Measurements from ENCODE around the gene UTP15.
A peak's percentile ranks its signal among the peaks of the same experiment; 100 is the strongest.

The UTP15 gene

GRCh38 chr5:73619606-73620333 is 54.2 kb downstream of the UTP15 start:
- H3K4me2 ChIP-seq = no peak overlapping the region
- H3K27ac ChIP-seq = no peak overlapping the region
- TF ChIP-seq Cebpa-rat (IDR thresholded peaks at IDR 0.05) = no peak
- H4K20me1 ChIP-seq = no peaks in the 10 kb centered on the region
- H3K9me3 ChIP-seq = no peaks in the 10 kb centered on the region
- H3K36me3 ChIP-seq = no peaks in the 10 kb centered on the region
- H3K9ac ChIP-seq = no peak overlapping the region
- no peaks in the 10 kb centered on the region for H3K4me1 ChIP-seq
- H3K27me3 ChIP-seq = no peaks in the 10 kb centered on the region
- no peak overlapping the region for H3K4me3 ChIP-seq

DNA sequence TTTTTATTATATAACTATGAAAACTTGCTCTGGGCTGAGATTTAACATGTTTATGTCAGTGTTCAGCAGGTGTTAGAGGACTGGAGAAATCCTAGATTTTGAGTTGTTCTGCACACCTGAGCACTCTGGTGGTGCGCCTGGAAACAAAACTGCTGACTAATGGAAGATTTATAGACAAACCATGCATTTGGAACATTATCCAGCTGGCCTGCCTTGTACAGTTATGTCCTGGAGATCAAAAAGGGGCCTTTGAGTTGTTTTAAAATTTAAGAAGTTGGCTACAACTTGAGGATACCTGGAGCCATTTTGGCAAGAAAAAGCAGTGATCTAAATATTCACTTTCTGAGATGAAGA is 54.8 kb downstream of the UTP15 start:
- no peaks in the 10 kb centered on the region for H3K4me1 ChIP-seq
- H3K27ac ChIP-seq = no peak overlapping the region
- H4K20me1 ChIP-seq = no peaks in the 10 kb centered on the region
- H3K4me3 ChIP-seq = no peak overlapping the region
- no peak overlapping the region for H3K4me2 ChIP-seq
- no peaks in the 10 kb centered on the region for H3K9me3 ChIP-seq
- no peaks in the 10 kb centered on the region for H3K36me3 ChIP-seq
- H3K27me3 ChIP-seq = no peaks in the 10 kb centered on the region
- no peak overlapping the region for H3K9ac ChIP-seq
- no peak for TF ChIP-seq Cebpa-rat (IDR thresholded peaks at IDR 0.05)

DNA sequence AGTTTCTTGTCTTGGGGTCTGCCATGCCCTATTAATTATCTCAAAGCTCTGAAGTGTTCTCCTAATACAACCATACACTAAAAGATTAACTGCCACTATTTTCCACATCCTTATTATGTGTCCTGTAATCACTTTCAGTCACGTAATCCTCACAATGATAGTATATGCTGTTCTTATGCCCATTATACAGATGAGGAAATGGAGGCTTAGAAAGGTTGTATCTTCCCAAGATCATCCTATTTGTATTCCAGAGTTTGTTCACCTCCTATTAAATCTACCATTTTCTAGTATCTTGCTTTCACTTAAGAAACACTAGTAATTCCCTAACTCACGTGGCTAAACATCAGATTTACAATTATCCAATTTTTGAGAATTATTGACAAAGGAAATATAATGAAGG is 57.5 kb downstream of the UTP15 start:
- Histone ChIP-seq H3K4me1 (peaks cover 5% of the 10 kb centered on the region), H4K20me1 (no peaks in the 10 kb centered on the region), H3K36me3 (no peaks in the 10 kb centered on the region), H3K27ac (no peak overlapping the region), H3K27me3 (peaks cover 12% of the 10 kb centered on the region; the same call in 1 of the 2 replicates), H3K9me3 (no peaks in the 10 kb centered on the region), H3K4me3 (no peak overlapping the region), H3K9ac (no peak overlapping the region), H3K4me2 (no peak overlapping the region)
- no peak for TF ChIP-seq Cebpa-rat (IDR thresholded peaks at IDR 0.05)

DNA sequence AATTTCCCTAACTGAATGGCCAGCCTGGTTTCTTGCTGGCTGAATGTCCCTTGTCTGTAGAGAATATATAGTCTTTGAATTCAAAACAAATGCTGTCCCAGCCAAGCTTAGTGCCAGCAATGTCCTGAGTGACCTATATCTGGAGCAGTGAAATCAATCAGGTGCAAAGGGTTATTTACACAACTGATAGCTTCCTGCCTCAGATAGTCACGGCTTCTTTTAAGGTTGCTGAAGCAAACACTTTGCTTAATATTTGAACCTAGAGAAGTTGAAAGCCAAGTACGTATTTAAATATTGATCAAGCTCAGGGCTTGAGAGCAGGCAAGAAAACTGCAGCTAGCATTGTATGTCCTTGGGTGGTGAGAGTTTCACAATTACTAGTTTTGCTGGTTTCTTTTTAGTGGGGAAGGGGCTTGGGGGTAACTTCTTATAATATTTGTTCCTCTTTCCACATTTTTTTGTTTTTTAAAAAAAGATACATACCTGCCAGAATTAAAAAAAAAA is 58.4 kb downstream of the UTP15 start:
- Histone ChIP-seq H3K4me2 (no peak overlapping the region), H3K27me3 (peaks cover 12% of the 10 kb centered on the region; the same call in 1 of the 2 replicates), H3K4me1 (peaks cover 5% of the 10 kb centered on the region), H3K4me3 (no peak overlapping the region), H3K9me3 (no peaks in the 10 kb centered on the region), H4K20me1 (no peaks in the 10 kb centered on the region), H3K9ac (no peak overlapping the region), H3K36me3 (no peaks in the 10 kb centered on the region), H3K27ac (no peak overlapping the region)
- no peak for TF ChIP-seq Cebpa-rat (IDR thresholded peaks at IDR 0.05)

- peaks cover 5% of the 10 kb centered on the region for H3K4me1 ChIP-seq
- H3K4me2 ChIP-seq = peak overlapping the region; percentile 99
- no peak overlapping the region for H3K27ac ChIP-seq
- H3K4me3 ChIP-seq = no peak overlapping the region; the same call in 1 of the 2 replicates
- no peak overlapping the region for H3K9ac ChIP-seq
- H4K20me1 ChIP-seq = no peaks in the 10 kb centered on the region
- no peaks in the 10 kb centered on the region for H3K36me3 ChIP-seq
- H3K9me3 ChIP-seq = no peaks in the 10 kb centered on the region
- H3K27me3 ChIP-seq = peaks cover 12% of the 10 kb centered on the region; the same call in 1 of the 2 replicates
- TF ChIP-seq Cebpa-rat (IDR thresholded peaks at IDR 0.05) = no peak
Measured at GRCh38 chr5:73624888-73625287, 59.3 kb downstream of the UTP15 start.

GRCh38 chr5:73625372-73625943 is 59.9 kb downstream of the UTP15 start:
- Histone ChIP-seq H3K27me3 (peaks cover 12% of the 10 kb centered on the region; the same call in 1 of the 2 replicates), H3K4me2 (peak overlapping the region; percentile 99), H3K9me3 (no peaks in the 10 kb centered on the region), H4K20me1 (no peaks in the 10 kb centered on the region), H3K4me3 (peak overlapping the region; percentile 78), H3K4me1 (peaks cover 5% of the 10 kb centered on the region), H3K36me3 (no peaks in the 10 kb centered on the region), H3K9ac (peak overlapping the region; percentile 68; the same call in 1 of the 2 replicates), H3K27ac (no peak overlapping the region)
- TF ChIP-seq Cebpa-rat (IDR thresholded peaks at IDR 0.05) = no peak

DNA sequence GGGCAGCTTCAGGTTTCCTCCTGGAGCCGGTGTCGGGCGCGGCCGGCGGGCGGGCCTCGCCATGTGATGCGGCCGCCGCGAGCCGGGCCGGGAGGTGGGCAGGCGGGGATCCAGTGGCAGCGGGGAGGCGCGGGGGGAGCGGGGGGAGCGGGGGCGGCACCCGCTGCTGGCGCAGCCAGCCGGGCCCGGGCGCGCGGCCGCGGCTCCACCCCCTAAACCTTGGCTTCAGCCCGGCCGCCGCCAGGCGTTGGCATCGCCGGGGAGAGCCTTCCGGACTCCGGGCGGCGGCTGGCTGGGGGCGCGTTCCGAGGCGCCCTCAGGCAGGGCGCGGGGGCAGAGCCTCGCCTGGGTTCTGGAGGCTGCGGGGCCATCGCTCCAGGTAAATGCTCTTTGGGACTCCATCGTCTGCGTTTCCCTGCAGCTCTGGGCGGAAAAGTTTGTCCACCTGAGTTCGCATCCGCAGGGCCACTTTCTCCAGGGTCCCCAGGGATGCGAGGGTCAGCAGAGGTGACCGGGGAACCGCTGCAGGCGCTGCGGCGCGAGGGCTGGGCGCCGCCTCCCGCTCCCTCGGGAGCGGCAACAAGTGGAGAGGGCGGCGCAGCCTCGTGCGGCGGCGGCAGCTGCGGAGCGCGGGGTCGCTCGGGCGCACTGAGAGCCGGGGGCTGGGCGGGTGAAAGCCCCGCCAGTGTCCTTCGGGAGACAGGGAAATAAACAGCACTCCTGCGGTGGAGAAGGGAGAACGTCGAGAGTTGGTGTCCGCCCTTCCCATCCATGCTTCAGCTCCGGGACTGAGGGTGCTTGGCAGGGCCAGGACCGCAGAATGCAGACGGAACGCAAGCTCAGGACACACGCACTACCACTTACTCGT is 60.6 kb downstream of the UTP15 start, which contains the start of gene ARHGEF28:
Gene ARHGEF28, plus strand, starts transcription at position 253 of the 868 bp plus-strand sequence. CDS start 58,656 bp downstream, outside the sequence.
- Histone ChIP-seq H3K9me3 (no peaks in the 10 kb centered on the region), H3K4me1 (peaks cover 5% of the 10 kb centered on the region), H3K36me3 (no peaks in the 10 kb centered on the region), H3K4me3 (peak within 1 kb of the TSS; percentile 78), H3K27me3 (peaks cover 12% of the 10 kb centered on the region; the same call in 1 of the 2 replicates), H3K4me2 (peak within 1 kb of the TSS; percentile 99), H4K20me1 (no peaks in the 10 kb centered on the region), H3K27ac (no peak within 1 kb of the TSS), H3K9ac (peak within 1 kb of the TSS; percentile 69)
- no peak for TF ChIP-seq Cebpa-rat (IDR thresholded peaks at IDR 0.05)

DNA sequence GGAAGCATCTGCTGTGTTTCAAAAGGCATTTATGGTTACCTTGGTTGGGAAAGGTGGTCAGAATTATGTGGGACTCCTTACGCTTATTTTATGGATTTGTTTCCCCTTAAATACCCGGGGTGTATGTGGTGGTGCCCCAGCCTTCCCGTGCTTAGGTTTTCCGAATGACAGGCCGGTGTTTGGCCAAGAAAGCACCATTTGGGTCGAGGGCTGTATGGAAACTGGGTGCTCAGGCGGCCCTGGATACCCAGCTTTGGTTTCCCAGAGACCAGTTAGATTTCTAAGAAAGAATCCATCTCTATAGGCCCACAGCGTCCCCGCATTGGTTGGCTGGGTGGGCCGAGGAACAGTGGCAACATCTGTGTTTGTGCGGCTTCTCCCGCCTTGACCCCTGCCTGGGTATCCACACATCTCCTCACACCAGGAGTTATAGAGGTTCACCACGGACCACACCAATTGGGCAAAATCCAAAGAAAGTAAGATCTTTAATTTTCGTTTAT is 61.3 kb downstream of the UTP15 start:
- Histone ChIP-seq H3K4me3 (peak overlapping the region; percentile 78), H3K4me1 (peaks cover 5% of the 10 kb centered on the region), H4K20me1 (no peaks in the 10 kb centered on the region), H3K4me2 (peak overlapping the region; percentile 99), H3K9ac (peak overlapping the region; percentile 69; the same call in 1 of the 2 replicates), H3K36me3 (no peaks in the 10 kb centered on the region), H3K27ac (no peak overlapping the region), H3K9me3 (no peaks in the 10 kb centered on the region), H3K27me3 (peaks cover 12% of the 10 kb centered on the region; the same call in 1 of the 2 replicates)
- TF ChIP-seq Cebpa-rat (IDR thresholded peaks at IDR 0.05) = no peak

DNA sequence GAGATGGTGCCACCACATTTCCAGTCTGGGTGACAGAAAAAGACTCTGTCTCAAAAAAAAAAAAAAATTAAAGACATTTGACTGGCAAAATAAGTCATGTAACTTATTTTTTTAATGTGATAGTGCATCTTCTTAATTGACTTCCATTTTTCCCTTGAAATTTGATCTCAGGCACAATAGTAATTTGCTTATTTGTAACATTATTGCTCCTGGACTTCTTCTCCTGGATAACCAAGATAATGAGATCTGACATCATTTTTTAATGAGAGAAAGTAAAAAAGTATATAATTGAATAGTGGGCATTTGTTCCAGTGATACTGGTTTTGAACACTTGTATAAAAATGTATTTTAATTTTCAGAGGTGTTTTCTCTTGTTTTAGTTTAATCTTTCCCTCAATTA is 63.9 kb downstream of the UTP15 start:
- Histone ChIP-seq H4K20me1 (no peaks in the 10 kb centered on the region), H3K9me3 (no peaks in the 10 kb centered on the region), H3K36me3 (no peaks in the 10 kb centered on the region), H3K27ac (no peak overlapping the region), H3K4me1 (peaks cover 5% of the 10 kb centered on the region), H3K27me3 (peaks cover 12% of the 10 kb centered on the region; the same call in 1 of the 2 replicates), H3K4me2 (no peak overlapping the region), H3K4me3 (no peak overlapping the region), H3K9ac (no peak overlapping the region)
- no peak for TF ChIP-seq Cebpa-rat (IDR thresholded peaks at IDR 0.05)
